ENCODE measurements around the gene ETF1. TPM values are rescaled to one million over a fixed set of nuclear protein-coding genes. Genes with fewer than 3 reads are reported as not detected.
"Not testable (repeated sequence)": the region's sequence is repeated elsewhere in the genome, so short reads cannot be mapped to it uniquely, and the experiment has no call there.

The ETF1 gene
- total RNA-seq, 8 experiments from 2014 or later = 44.1 to 126 (median 76.9) TPM

GRCh38 chr5:138490648-138491283 is 52.3 kb downstream of the ETF1 start:
- Histone ChIP-seq H3K27ac (no peak overlapping the region), H3K4me1 (replicated peaks in 1 of 2) (peaks cover 43 to 47% of the 10 kb centered on the region in 2 donors), H3K4me3 (no peak overlapping the region)
- in situ Hi-C loops (cut with MboI; ENCODE audit: low pct_unique_long_range_greater_than_20kb in 2 of 9, low sequenced_read_pairs in 9 of 9, unreplicated experiment in 9 of 9) = no loop called here
- 18 to 73% (median 43%) methylated on average over 1 to 8 of the region's 12 CpGs; no CpG with 5 or more reads in 1 of the 10 experiments for WGBS, 10 experiments
- peak in 5 of 8 experiments; percentile 7 to 29 (median 21) for ATAC-seq (replicated peaks in 6 of 8)

- ATAC-seq (replicated peaks in 6 of 8) = no peak
- 40 to 80% (median 69%) methylated on average over 1 to 3 of the region's 5 CpGs; no CpG with 5 or more reads in 7 of the 10 experiments for WGBS, 10 experiments
- in situ Hi-C loops (cut with MboI; ENCODE audit: low pct_unique_long_range_greater_than_20kb in 2 of 9, low sequenced_read_pairs in 9 of 9, unreplicated experiment in 9 of 9) = no loop called here
- Histone ChIP-seq H3K4me1 (replicated peaks in 1 of 2) (peaks cover 43 to 47% of the 10 kb centered on the region in 2 donors), H3K4me3 (no peak overlapping the region), H3K27ac (no peak overlapping the region)
Observed at GRCh38 chr5:138489683-138490061, 53.4 kb downstream of the ETF1 start.

GRCh38 chr5:138488481-138488945 is 54.5 kb downstream of the ETF1 start:
- in situ Hi-C loops (cut with MboI; ENCODE audit: low pct_unique_long_range_greater_than_20kb in 2 of 9, low sequenced_read_pairs in 9 of 9, unreplicated experiment in 9 of 9) = no loop called here
- 0 to 100% (median 60%) methylated on average over 1 to 3 of the region's 5 CpGs; no CpG with 5 or more reads in 3 of the 10 experiments for WGBS, 10 experiments
- ATAC-seq (replicated peaks in 6 of 8) = peak in 3 of 8 experiments; percentile 2 to 58 (median 46)
- H3K27ac ChIP-seq = no peak overlapping the region
- no peak overlapping the region for H3K4me3 ChIP-seq
- H3K4me1 ChIP-seq (replicated peaks in 1 of 2) = peaks cover 38 to 42% of the 10 kb centered on the region in 2 donors

GRCh38 chr5:138482638-138483037 is 60.4 kb downstream of the ETF1 start:
- WGBS, 10 experiments = 30 to 63% (median 60%) methylated on average over 1 to 4 of the region's 4 CpGs; no CpG with 5 or more reads in 7 of the 10 experiments
- H3K4me1 ChIP-seq (replicated peaks in 1 of 2) = peaks cover 0 to 6% of the 10 kb centered on the region in 2 donors
- no peak overlapping the region for H3K27ac ChIP-seq
- H3K4me3 ChIP-seq = no peak overlapping the region
- in situ Hi-C loops (cut with MboI; ENCODE audit: low pct_unique_long_range_greater_than_20kb in 2 of 9, low sequenced_read_pairs in 9 of 9, unreplicated experiment in 9 of 9) = no loop called here
- peak in 4 of 8 experiments; percentile 23 to 99 (median 87) for ATAC-seq (replicated peaks in 6 of 8)

- 57 to 100% (median 85%) methylated on average over 1 to 7 of the region's 7 CpGs for WGBS, 10 experiments
- in situ Hi-C loops (cut with MboI; ENCODE audit: low pct_unique_long_range_greater_than_20kb in 2 of 9, low sequenced_read_pairs in 9 of 9, unreplicated experiment in 9 of 9) = no loop called here
- peak in 3 of 8 experiments; percentile 6 to 54 (median 24) for ATAC-seq (replicated peaks in 6 of 8)
- Histone ChIP-seq H3K4me3 (no peak overlapping the region), H3K4me1 (replicated peaks in 1 of 2) (no peaks in the 10 kb centered on the region), H3K27ac (no peak overlapping the region)
Observed at GRCh38 chr5:138476918-138477317, 66.1 kb downstream of the ETF1 start.

GRCh38 chr5:138473151-138473550 is 69.9 kb downstream of the ETF1 start:
- ATAC-seq (replicated peaks in 6 of 8) = peak in 1 of 8 experiments; percentile 0
- WGBS, 10 experiments = 79 to 100% (median 85%) methylated on average over 3 to 5 of the region's 5 CpGs; no CpG with 5 or more reads in 4 of the 10 experiments
- H3K27ac ChIP-seq; H3K4me1 ChIP-seq (replicated peaks in 1 of 2); H3K4me3 ChIP-seq; in situ Hi-C loops (cut with MboI; ENCODE audit: low pct_unique_long_range_greater_than_20kb in 2 of 9, low sequenced_read_pairs in 9 of 9, unreplicated experiment in 9 of 9): not testable (repeated sequence)

- no peaks in the 10 kb centered on the region for H3K4me1 ChIP-seq (replicated peaks in 1 of 2)
- in situ Hi-C loops (cut with MboI; ENCODE audit: low pct_unique_long_range_greater_than_20kb in 2 of 9, low sequenced_read_pairs in 9 of 9, unreplicated experiment in 9 of 9) = no loop called here
- peak in 1 of 8 experiments; percentile 0 for ATAC-seq (replicated peaks in 6 of 8)
- 10 to 72% (median 49%) methylated on average over 2 to 6 of the region's 6 CpGs; no CpG with 5 or more reads in 3 of the 10 experiments for WGBS, 10 experiments
- H3K27ac ChIP-seq = no peak overlapping the region
- no peak overlapping the region for H3K4me3 ChIP-seq
Observed at GRCh38 chr5:138472353-138472752, 70.7 kb downstream of the ETF1 start.

- Histone ChIP-seq H3K27ac (no peak overlapping the region), H3K4me1 (replicated peaks in 1 of 2) (peaks cover 0 to 12% of the 10 kb centered on the region in 2 donors), H3K4me3 (no peak overlapping the region)
- 71 to 100% (median 92%) methylated on average over 1 to 2 of the region's 2 CpGs; no CpG with 5 or more reads in 2 of the 10 experiments for WGBS, 10 experiments
- peak in 1 of 8 experiments; percentile 0 for ATAC-seq (replicated peaks in 6 of 8)
- in situ Hi-C loops (cut with MboI; ENCODE audit: low pct_unique_long_range_greater_than_20kb in 2 of 9, low sequenced_read_pairs in 9 of 9, unreplicated experiment in 9 of 9) = no loop called here
Observed at GRCh38 chr5:138471052-138471361, 72.0 kb downstream of the ETF1 start.

- peaks cover 0 to 12% of the 10 kb centered on the region in 2 donors for H3K4me1 ChIP-seq (replicated peaks in 1 of 2)
- peak in 3 of 8 experiments; percentile 1 to 10 (median 2) for ATAC-seq (replicated peaks in 6 of 8)
- WGBS, 10 experiments = 17 to 100% (median 87%) methylated on average over 1 to 3 of the region's 3 CpGs; no CpG with 5 or more reads in 4 of the 10 experiments
Observed at GRCh38 chr5:138470322-138471051, 72.5 kb downstream of the ETF1 start.

GRCh38 chr5:138469540-138470321 is 73.3 kb downstream of the ETF1 start:
- H3K27ac ChIP-seq = no peak overlapping the region
- H3K4me1 ChIP-seq (replicated peaks in 1 of 2) = peaks cover 0 to 12% of the 10 kb centered on the region in 2 donors
- WGBS, 10 experiments = 31 to 100% (median 82%) methylated on average over 1 to 3 of the region's 8 CpGs; no CpG with 5 or more reads in 2 of the 10 experiments
- in situ Hi-C loops (cut with MboI; ENCODE audit: low pct_unique_long_range_greater_than_20kb in 2 of 9, low sequenced_read_pairs in 9 of 9, unreplicated experiment in 9 of 9) = no loop called here
- peak in 3 of 8 experiments; percentile 3 to 17 (median 3) for ATAC-seq (replicated peaks in 6 of 8)
- no peak overlapping the region for H3K4me3 ChIP-seq

More at GRCh38 chr5:138470322-138471051, 72.5 kb downstream of the ETF1 start:
- H3K27ac ChIP-seq = no peak overlapping the region
- no peak overlapping the region for H3K4me3 ChIP-seq
- in situ Hi-C loops (cut with MboI; ENCODE audit: low pct_unique_long_range_greater_than_20kb in 2 of 9, low sequenced_read_pairs in 9 of 9, unreplicated experiment in 9 of 9) = no loop called here

- 65 to 100% (median 92%) methylated on average over 2 to 6 of the region's 8 CpGs; no CpG with 5 or more reads in 1 of the 10 experiments for WGBS, 10 experiments
- Histone ChIP-seq H3K27ac (no peak overlapping the region), H3K4me1 (replicated peaks in 1 of 2) (peaks cover 0 to 12% of the 10 kb centered on the region in 2 donors), H3K4me3 (no peak overlapping the region)
- in situ Hi-C loops (cut with MboI; ENCODE audit: low pct_unique_long_range_greater_than_20kb in 2 of 9, low sequenced_read_pairs in 9 of 9, unreplicated experiment in 9 of 9) = no loop called here
- no peak for ATAC-seq (replicated peaks in 6 of 8)
Observed at GRCh38 chr5:138468966-138469539, 74.0 kb downstream of the ETF1 start.

GRCh38 chr5:138468133-138468965 is 74.7 kb downstream of the ETF1 start:
- in situ Hi-C loops (cut with MboI; ENCODE audit: low pct_unique_long_range_greater_than_20kb in 2 of 9, low sequenced_read_pairs in 9 of 9, unreplicated experiment in 9 of 9) = no loop called here
- Histone ChIP-seq H3K4me3 (peak overlapping the region in 1 of 5 donors; percentile 98), H3K4me1 (replicated peaks in 1 of 2) (peaks cover 3 to 14% of the 10 kb centered on the region in 2 donors), H3K27ac (no peak overlapping the region)
- WGBS, 10 experiments = 78 to 95% (median 89%) methylated on average over 2 to 7 of the region's 7 CpGs
- ATAC-seq (replicated peaks in 6 of 8) = no peak
